ENCODE measurements around the gene STOX2.

STOX2 gene

DNA sequence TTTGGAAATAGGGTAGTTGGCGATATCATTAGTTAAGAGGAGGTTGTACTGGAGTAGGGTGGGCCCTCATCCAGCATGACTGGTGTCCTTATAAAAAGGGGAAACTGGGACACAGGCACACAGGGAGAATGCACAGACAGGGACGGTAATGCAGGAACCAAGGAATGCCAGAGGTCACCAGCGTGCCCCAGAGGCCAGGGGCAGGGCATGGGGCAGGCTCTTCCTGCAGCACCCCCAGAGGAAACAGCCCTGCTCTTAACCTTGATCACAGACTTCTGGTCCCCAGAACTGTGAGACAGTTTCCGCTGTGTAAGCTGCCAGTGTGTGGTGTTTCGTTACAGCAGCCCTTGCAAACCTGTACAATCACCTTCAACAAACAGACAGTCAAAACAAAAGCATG, 15.9 kb upstream of the STOX2 start:
- DNase-seq (ENCODE audit: low read depth): no peak

DNA sequence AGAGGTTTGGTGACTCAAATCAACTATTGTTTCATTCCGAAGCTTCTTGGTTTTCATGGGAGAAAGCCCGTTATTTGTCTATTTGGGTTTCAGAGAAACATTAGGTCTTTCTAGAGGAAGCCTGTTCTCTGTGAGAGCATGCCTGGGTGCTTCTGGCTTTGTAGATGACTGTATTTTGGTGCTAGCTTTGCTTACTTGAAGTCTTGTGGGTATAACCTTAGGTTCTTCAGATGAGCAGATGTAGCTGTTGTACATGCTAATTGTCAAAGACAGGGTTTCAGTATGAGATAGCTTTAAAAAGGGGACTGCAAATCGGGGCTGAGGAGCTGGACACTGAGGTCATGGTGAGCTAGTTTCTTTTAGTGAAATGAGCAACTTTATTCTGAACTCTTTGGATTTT, 7.9 kb upstream of the STOX2 start:
- no peak for DNase-seq (ENCODE audit: low read depth)

DNA sequence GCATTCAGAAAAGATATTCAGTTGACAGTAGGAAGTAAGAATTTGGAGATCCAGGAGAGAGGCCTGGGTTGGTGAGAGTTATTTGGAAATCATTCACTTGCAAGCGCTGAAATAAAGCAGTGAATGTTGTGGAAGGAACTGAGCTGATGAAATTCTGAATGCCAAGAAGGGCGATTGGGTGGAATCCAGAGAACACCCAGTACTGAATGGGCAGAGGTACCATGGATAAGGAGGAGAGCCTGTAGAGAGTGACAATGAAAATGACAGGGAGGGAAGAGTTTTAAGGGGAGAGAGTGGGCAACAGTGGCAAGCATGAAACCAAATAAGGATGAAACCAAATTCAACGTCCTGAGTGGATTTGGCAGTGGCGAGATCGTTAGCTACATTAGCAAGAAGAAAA, 6.7 kb upstream of the STOX2 start:
- no peak for DNase-seq (ENCODE audit: low read depth)

DNA sequence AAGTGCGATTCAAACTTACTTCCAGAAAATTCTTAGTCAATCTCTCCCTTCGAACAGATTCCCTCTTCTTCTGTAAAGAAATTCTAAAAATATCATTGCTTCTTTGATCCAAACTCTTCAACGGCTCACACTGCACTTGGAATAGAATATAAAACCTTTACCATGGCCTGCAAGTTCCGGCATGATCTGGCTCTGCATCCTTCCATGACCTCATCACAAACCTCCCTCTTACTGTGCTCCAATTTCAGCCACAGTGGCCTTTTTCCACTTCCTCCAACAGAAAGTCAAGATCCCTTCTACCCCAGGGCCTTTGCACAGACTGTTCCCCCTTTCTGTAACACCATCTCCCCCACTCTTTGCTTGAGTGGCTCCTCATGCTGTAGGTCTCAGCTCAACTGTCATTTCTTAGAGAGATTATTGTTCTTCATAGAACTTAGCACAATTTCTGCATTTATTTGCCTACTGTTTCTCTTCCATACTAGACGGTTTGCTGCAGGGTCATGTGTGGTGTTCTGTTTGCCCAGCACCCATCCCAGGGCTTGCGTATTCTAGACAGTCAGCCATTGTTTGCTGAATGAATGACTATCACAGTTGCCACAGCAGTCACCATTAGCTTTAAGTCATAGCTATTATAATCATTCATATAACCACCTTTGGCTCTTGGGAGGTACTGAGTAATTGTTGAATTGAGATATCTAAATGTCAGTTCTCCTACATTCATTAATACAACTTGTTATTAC, 1.9 kb upstream of the STOX2 start:
- no peak for DNase-seq (ENCODE audit: low read depth)

DNA sequence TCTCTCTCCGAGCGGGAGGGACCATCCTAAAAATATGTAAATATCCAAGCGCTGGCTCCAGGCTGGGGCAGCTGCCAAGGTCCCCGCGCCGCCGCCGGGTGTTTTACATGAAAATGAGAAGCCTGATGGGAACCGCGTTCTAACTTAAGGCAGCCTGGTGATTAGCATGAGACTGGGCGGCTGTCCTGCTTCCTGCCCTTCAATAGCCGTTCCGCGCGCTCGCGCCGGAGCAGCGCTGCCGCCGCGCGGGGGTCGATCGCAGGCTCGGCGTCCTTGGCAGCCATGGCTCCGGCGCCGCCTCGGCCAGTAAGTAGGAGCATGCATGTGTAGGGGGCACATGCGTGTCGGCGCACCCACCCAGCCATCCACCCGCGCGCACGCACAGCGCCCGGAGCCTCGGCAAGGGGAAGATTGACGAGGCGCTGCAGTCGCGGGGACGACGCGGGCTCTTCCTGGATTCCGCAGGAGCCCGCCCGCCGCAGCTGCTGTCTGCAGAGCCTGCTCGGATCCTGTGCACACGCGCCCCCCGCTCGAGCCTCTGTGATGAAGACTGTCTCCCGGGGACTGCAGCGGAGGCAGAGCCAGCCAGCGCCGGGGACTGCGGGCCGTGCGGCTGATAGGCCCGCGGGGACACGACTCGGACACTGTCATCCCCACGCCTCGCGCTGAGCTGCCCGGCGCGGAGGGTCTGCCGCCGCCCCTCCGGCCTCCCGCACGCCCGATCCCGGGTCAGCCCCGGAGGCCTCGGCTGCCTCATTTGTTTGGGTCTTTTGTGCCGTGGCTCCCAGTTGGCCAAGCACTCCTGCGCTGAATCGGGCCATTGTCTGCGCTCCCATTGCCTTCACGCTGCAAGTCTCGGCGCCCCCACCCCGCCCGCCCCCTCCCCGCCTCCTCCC, 734 bp downstream of the STOX2 start:
- no peak for DNase-seq (ENCODE audit: low read depth)

DNA sequence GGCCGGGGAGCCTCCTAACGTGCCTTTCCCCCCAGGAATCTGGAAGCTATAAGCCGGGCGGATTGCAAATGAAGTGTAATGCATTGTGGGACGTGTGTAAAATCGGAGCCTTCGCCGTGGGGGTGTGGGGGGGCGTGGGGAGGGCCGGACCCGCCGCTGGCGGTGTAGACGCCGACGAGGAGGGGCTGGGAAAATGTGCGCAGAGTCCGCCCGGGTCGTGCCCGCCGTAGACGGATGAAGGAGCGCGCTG, 1.3 kb downstream of the STOX2 start:
- DNase-seq (ENCODE audit: low read depth): no peak

DNA sequence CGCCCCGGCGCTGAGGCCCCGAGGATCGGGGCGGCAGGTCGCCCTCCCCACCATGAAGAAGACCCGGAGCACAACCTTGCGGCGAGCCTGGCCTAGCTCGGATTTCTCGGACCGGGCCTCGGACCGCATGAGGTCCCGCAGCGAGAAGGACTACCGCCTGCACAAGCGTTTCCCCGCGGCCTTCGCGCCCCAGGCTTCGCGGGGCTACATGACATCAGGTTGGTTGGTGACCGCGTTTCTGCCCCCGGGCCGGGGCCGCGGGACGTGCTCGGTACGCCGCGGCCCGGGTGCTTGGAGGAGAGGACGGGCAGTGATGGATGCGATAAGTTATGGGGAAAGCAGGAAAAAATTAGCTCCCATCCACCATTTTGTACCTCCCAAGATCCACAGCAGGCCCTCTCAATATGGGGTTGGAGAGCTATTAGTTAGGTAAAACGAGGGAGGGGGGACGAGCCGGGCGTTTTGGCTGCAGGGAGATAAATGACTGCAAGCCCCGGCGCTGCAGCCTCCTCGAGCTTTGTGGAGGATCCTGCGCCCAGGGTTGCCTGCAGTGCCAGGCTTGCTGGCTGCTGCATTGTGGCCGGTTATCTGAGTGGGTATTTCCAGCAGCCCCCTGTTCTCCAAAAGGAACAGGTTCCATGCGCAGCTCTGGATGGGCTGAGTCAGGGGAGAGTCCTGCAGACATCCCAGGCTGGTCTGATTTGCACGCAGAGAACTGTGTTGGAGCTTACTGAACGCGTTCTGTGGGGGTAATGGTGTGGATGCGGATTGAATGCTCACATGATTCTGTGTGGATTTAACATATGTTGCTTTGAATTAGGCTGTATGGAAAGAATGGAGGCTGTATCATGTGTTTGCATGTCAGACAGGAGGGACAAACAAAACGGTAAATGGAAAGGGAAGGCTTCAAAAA, 1.9 kb downstream of the STOX2 start:
- DNase-seq (ENCODE audit: low read depth): no peak

DNA sequence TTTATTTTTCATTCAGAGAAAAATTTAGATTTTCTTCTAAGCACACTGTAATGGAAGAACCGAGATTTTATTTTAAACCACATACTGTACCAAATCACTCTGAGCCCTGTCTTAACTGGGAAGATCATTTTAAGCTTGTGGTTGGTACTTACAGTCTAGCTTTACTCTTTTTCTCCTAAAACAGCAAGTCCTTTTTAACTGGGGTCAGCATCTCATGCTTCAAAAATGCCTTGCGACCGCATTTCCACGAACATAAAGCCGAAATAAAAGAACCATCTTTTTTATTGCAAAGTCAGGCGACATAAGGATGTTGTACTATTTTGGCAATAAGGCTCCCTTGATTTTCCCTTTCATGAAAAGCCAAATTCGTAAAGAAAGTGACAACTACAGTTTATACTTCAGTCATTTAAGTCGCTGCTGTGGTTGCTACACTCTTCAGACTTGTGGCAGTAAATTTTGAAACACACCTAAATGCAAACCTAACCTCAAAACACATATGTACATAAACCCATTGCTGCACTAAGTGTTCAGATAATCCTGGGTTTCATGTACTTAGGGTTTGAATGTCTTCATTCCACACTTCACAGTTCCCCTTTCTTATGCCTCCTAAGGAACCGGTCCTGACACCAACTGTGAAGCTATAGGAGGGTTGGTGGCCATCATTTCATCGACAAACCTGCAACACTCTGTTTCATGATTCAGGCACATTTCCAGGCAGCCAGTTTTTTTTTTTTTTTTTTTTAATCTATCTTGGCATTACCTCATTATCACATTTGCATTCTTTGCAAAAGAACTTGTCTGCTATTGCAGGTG, 3.0 kb downstream of the STOX2 start:
- DNase-seq (ENCODE audit: low read depth): no peak

DNA sequence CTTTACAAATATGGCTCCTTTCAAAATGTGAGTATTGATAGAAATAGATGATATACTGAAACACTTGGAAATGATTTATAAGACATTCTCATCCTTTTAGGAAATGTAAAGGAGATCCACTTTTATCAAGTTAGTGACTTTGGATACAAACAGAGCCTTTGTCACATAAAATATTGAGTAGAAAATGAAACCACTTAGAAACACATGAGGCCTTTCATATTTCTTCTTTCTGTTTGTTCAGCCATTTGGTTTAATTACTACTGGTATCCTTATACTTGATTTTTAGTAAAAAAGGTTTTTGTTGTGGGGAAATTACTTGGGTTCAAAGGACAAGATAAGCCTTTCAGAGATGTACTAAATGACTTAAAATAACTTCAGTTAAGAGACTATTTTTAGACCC, 4.1 kb downstream of the STOX2 start:
- DNase-seq (ENCODE audit: low read depth): no peak

DNA sequence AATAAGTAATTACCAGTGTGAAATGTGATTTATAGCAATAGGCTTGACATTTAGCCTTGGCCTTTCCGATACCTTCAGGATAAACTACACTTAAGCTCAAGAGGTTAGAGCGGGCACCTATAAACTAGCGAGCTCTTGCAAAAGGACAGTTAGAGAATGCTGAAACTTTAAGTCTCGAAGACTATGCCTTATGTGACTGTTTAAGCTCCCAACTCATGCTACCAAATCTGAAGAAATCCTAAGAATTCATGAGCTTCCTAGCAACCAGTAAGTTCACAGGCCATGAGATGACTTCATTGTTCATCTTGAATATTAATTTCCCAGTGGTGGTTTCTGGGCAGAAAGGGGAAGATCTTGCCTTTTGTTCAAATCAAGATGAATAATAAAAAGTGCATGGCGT, 4.7 kb downstream of the STOX2 start:
- no peak for DNase-seq (ENCODE audit: low read depth)

DNA sequence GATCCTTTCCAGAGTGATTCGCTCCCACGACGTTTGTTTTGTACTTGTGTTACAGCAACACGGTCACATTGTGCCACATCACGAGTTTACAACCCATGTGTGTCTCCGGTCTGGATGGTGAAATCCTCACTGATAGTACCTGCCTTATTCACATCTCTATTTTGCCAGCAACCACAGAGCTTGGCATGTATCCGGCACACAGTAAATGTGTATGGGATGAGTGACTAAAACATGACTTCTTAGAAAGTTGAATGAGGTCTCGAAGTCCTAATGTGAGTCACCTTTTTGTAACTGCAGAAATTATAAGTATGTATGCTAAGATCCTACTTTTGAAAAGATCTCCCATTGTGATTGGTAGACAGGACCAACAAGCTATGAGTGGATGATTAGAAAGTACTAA, 7.5 kb downstream of the STOX2 start:
- DNase-seq (ENCODE audit: low read depth): no peak

DNA sequence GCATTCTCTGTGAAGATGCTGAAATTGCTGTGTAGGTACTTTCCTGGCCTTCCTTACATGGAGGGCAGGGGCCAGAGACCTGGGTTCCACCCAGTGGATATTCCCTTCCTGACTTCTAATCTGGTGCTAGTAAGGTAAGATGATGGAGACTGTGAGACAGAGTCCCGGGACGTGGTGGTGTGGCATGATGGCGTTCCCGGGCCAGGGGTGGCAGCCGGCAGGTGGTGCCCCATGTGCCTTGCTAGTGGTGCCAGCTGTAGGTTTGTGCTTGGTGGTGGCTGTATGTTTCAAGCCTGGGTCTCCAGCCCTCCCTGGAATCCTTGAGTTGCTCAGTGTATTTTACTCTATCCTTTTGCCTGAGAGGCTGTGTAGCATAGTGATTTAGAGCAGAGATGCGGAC, 10.9 kb downstream of the STOX2 start:
- DNase-seq (ENCODE audit: low read depth): no peak

DNA sequence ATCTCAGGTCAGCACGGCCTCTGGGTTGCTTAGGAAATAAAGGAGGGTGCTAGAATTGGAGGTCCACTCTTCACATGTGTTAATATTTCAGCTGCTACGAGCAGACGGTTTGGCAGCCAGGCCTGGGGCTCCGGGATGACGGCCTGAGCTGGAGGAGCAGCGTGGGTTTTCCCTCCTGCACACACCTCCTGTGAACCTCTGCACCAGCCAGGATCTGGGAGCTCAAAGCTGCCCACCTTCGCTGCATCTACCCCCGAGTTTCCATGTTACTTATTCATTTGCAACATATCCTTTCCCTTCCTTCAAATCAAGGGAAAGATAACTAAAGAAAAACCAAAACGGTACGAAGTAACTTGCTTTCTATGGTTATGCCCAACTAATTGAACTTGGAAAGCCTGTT, 13.6 kb downstream of the STOX2 start:
- DNase-seq (ENCODE audit: low read depth): no peak

DNA sequence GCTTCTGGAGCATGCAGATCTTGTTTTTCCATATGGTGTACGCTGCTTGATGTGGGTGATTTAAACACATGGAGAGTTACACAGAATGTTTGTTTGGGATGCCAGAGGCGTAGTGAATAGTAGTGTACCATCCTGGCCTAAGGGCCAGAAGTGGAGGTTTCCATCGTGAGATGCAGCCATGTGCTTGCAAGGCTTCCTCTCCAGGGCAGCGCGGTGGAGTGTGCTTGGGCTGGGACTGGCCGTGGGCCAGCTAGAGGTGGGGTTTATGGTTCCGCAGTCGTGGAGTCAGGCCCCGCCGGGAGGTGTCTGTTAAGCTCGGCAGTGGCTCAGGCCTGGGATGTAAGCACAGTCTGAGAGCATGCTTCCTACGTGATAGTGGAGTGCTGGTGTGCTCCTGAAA, 14.0 kb downstream of the STOX2 start:
- no peak for DNase-seq (ENCODE audit: low read depth)

DNA sequence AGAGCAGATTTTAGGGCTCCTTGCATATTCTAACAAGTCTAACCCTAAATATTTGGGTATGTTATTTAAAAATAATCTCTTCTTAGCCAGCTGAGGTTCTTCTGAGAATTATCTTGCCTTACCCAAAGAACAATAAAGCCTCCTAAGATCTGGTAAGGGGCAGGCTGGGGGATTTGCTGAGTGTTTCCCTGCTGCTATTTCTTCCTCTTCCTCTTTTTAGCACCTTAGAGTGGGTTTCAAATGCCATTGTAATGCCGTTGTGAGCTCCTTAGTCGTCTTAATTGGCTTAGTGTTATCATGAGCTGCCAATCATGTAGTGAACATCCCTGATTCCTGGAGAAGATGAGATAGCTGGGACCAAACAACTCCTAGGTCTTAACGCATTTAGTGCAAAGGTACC, 15.4 kb downstream of the STOX2 start:
- no peak for DNase-seq (ENCODE audit: low read depth)

DNA sequence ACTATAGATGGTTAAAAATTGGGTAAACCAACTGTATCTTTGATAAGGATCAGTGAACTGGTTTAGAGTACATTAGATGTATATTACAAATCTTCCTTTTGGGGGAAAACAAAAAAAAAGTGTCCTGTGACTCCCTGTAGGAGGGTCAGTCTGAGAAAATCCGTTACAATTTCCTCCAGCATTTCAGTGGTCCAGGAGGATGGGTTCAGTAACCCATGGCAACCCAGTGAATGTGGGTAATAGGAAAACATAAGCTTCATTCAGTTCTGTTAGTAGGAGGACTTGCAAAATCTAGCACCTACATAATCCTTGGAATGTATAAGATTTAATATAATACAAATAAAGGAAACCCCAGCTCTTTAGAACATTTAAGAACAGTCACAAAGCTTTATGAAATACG, 16.2 kb downstream of the STOX2 start:
- DNase-seq (ENCODE audit: low read depth): no peak

DNA sequence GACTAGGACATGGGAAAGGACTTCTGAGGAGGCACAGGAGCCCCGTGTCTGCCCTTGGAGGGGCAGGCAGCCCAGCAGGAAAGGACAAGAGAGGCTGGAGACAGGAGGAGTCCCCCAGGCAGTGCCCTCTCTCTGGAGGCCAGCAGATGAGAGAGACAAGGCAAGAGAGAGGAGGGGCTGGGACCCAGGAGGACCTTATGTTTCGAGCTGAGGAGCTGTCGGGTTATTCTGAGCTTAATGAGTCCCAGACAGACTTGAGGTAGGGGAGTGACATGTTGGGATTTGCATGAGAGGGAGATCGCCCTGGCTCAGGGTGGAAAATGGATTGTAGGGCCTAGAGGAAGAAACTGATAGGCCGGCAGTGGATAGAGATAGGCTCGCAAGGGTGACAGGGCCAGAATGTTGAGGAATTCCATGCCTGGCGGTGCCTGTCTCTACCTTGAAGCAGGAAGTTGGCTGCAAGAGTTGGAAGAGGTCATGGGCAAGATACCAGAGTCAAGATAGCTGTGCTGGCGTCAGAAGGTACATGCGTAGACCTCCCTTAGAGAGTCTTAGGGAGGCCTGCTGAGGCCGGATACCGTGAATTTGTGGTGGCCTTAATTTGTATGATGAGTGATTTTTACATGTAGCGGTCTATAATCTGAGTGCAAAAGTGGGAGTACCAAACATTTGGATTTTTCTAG, 19.4 kb downstream of the STOX2 start:
- no peak for DNase-seq (ENCODE audit: low read depth)

DNA sequence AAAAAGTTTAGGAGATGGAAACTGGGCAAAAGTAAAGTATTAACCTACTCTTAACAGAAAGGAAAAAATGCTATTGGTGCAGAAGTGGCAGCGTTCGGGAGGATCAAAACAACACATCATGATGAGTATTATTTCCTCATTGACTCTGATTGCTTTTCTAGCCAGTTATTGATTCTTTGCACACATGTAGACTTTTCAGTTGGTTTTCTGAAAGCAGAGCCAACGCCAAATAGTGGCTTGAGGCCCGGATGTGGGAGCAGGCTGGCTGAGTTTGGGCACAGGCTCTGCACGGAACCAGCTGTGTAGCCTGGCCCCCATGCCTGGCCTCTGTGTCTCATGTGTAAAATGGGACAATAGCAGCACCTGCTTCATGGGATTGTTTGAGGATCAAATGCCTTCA, 21.8 kb downstream of the STOX2 start:
- DNase-seq (ENCODE audit: low read depth): no peak

DNA sequence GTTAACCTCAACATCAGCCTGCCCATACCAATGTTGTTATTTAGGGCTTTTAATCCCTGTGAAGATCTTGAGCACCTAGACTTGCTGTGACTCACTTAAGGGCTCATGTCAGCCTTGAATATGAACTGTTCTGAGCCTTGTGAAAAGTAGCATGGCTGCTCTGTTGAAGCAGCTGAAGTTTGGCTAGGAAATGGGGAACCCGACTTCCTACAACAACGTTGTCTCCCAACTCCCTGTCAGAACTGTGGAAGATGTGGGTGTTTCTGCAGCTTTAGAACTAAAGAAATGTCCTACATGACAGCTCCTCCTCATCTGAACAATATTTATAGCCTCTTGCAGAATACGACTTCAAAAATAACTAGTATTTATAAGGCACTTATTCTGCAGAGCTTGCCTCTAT, 27.5 kb downstream of the STOX2 start:
- no peak for DNase-seq (ENCODE audit: low read depth)

DNA sequence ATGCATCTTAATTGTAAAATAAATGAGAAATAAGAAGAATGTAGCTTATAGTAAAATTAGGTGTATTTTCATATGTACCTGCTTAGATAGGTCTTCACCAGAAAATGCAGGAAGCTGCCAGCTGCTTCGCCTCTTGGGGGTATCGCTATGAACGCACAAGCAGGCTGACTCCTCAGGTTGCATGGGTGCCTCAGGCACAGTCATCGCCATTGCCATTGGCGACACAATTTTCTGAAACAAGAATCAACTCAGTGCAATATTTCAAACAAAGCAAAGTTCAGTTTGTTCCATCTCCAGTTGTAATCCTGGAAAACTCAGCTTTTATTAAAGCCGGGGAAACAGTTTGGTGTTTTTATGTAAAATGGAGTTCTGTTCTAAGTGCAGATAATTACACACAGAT, 29.7 kb downstream of the STOX2 start:
- DNase-seq (ENCODE audit: low read depth): no peak

DNA sequence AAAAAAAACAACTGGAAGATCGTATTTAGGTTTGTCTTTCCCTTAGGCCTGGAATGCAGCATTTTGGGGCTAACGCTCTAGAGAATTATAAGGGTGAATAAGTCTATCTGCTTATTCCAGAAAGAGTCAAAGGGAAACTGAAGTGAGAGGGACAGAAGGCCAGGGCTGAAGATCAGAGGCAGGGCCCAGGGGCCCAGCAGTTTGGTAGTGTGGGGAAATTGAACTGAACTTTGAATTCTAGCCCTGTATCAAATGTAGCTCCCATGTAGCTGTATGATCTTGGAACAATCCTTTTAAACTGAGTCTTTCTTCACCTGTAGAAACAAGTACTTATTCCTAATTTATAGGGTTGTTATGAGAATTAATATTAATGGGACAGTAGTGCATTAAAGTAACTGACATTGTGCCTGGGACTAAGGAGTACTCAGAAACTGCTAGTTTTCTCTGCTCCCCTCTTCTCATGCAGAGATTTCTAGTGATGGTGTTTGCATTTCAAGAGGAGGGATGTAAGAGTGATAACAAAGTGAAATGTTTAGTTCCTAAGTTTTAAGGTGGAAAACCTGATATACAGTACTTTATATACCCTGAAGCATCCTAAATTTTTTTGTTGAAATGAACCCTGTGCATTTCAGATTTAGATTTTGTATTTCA, 30.4 kb downstream of the STOX2 start:
- no peak for DNase-seq (ENCODE audit: low read depth)
